Tibial nerve (tissue), 4 donors: Measurements from ENCODE around the gene SLC66A2.

ENCODE experiments used
- EP300 ChIP-seq, 2 donors: sonication (generic); formaldehyde crosslinking; IDR thresholded peaks; one replicate each; pipeline ENCODE4 v1.6.1; 2017; ENCODE audit warnings: antibody characterized with exemption in 2 of 2, mild to moderate bottlenecking in 1 of 2
- POLR2A ChIP-seq, 2 donors: fragments of 450-650 bp; IDR thresholded peaks; one replicate each; pipeline ENCODE4 v1.6.1; 2017; ENCODE audit warnings: antibody characterized with exemption in 2 of 2, mild to moderate bottlenecking in 2 of 2, moderate library complexity in 2 of 2
- TF ChIP-seq, protein P1 (sequence below), 5 experiments: fragments of 200-600 bp in 3 of 5; fragments of 450-650 bp in 2 of 5; sonication (generic) in 3 of 5; IDR thresholded peaks; one replicate each; pipeline ENCODE4 v1.5.1; 2016 to 2019; ENCODE audit warnings: antibody characterized with exemption in 5 of 5, mild to moderate bottlenecking in 3 of 5, moderate library complexity in 2 of 5

GRCh38 chr18:79919089-79919488 lies 32.4 kb downstream of the SLC66A2 start:
- TF ChIP-seq, protein P1, sequence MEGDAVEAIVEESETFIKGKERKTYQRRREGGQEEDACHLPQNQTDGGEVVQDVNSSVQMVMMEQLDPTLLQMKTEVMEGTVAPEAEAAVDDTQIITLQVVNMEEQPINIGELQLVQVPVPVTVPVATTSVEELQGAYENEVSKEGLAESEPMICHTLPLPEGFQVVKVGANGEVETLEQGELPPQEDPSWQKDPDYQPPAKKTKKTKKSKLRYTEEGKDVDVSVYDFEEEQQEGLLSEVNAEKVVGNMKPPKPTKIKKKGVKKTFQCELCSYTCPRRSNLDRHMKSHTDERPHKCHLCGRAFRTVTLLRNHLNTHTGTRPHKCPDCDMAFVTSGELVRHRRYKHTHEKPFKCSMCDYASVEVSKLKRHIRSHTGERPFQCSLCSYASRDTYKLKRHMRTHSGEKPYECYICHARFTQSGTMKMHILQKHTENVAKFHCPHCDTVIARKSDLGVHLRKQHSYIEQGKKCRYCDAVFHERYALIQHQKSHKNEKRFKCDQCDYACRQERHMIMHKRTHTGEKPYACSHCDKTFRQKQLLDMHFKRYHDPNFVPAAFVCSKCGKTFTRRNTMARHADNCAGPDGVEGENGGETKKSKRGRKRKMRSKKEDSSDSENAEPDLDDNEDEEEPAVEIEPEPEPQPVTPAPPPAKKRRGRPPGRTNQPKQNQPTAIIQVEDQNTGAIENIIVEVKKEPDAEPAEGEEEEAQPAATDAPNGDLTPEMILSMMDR (IDR thresholded peaks at IDR 0.05), result no peak
- no peak for TF ChIP-seq POLR2A (IDR thresholded peaks at IDR 0.05)
- no peak for TF ChIP-seq EP300 (IDR thresholded peaks at IDR 0.05)
